Liver (tissue), 9 donors: Measurements from ENCODE around the gene LAMP1. TPM values are rescaled to one million over a fixed set of nuclear protein-coding genes. Genes with fewer than 3 reads are reported as not detected.

Experiments
- DNase-seq: peaks from one replicate; pipeline ENCODE4 v3.0.0-alpha.2; 2017; ENCODE audit warnings: low spot score
- H3K27ac ChIP-seq, 2 donors: one replicate each; pipeline ENCODE4 v1.7.0; 2013; ENCODE audit warnings: inconsistent platforms in 2 of 2, low read length in 2 of 2, control low read depth in 1 of 2, low read depth in 1 of 2, mild to moderate bottlenecking in 1 of 2
- H3K27me3 ChIP-seq, 4 donors: one replicate each; pipeline versions ENCODE4 v1.6.1 to v1.7.0; 2013; ENCODE audit warnings: low read length in 3 of 4, inconsistent platforms in 1 of 4, mild to moderate bottlenecking in 1 of 4, moderate library complexity in 1 of 4; ENCODE audit not compliant: control insufficient read depth in 4 of 4, insufficient read depth in 4 of 4
- H3K36me3 ChIP-seq, 4 donors: one replicate each; pipeline versions ENCODE4 v1.6.1 to v1.7.0; 2013; ENCODE audit warnings: low read length in 3 of 4, mild to moderate bottlenecking in 3 of 4, low read depth in 1 of 4, moderate library complexity in 1 of 4; ENCODE audit not compliant: control insufficient read depth in 4 of 4, insufficient read depth in 3 of 4
- H3K4me1 ChIP-seq, 4 donors: one replicate each; pipeline versions ENCODE4 v1.6.1 to v1.7.0; 2013; ENCODE audit warnings: low read length in 3 of 4, mild to moderate bottlenecking in 3 of 4, moderate library complexity in 1 of 4; ENCODE audit not compliant: control insufficient read depth in 4 of 4, insufficient read depth in 4 of 4
- H3K4me3 ChIP-seq, 3 donors: one replicate each; pipeline versions ENCODE4 v1.6.1 to v1.7.0; 2013; ENCODE audit warnings: low read length in 3 of 3, control low read depth in 1 of 3, low read depth in 1 of 3, mild to moderate bottlenecking in 1 of 3
- H3K9ac ChIP-seq, 2 donors: one replicate each; pipeline ENCODE4 v1.7.0; 2013; ENCODE audit warnings: low read length in 2 of 2, mild to moderate bottlenecking in 2 of 2, moderate library complexity in 2 of 2, control low read depth in 1 of 2, low read depth in 1 of 2
- H3K9me3 ChIP-seq, 4 donors: one replicate each; pipeline versions ENCODE4 v1.6.1 to v1.7.0; 2013; ENCODE audit warnings: low read length in 3 of 4; ENCODE audit not compliant: control insufficient read depth in 4 of 4
- ATF3 ChIP-seq: IDR thresholded peaks from 2 replicates; pipeline ENCODE4 v1.6.1; 2016; ENCODE audit warnings: antibody characterized with exemption
- CTCF ChIP-seq: fragments of 150-350 bp; IDR thresholded peaks from 2 replicates; pipeline ENCODE4 v1.5.1; 2017; ENCODE audit warnings: improper control_type of control experiment, low read depth, low read length; ENCODE audit not compliant: missing input control
- FOXA1 ChIP-seq: IDR thresholded peaks from 2 replicates; pipeline ENCODE4 v1.6.1; 2016; ENCODE audit warnings: antibody characterized with exemption
- FOXA2 ChIP-seq: IDR thresholded peaks from 2 replicates; pipeline ENCODE4 v1.6.1; 2016; ENCODE audit warnings: antibody characterized with exemption
- HNF4A ChIP-seq, 2 donors: conservative IDR thresholded peaks; 2 replicates each; pipeline ENCODE4 v1.6.1; 2016; ENCODE audit warnings: antibody characterized with exemption in 2 of 2, mild to moderate bottlenecking in 2 of 2
- HNF4G ChIP-seq: IDR thresholded peaks from 2 replicates; pipeline ENCODE4 v1.6.1; 2016; ENCODE audit warnings: antibody characterized with exemption
- JUND ChIP-seq, 2 donors: IDR thresholded peaks; 2 replicates each; pipeline ENCODE4 v1.6.1; 2016; ENCODE audit warnings: antibody characterized with exemption in 2 of 2
- MAX ChIP-seq: IDR thresholded peaks from 2 replicates; pipeline ENCODE4 v1.6.1; 2016; ENCODE audit warnings: antibody characterized with exemption
- NR2F2 ChIP-seq: IDR thresholded peaks from 2 replicates; pipeline ENCODE4 v1.6.1; 2016; ENCODE audit warnings: antibody characterized with exemption
- RAD21 ChIP-seq, 2 donors: IDR thresholded peaks; 2 replicates each; pipeline ENCODE4 v1.6.1; 2016; ENCODE audit warnings: antibody characterized with exemption in 2 of 2, mild to moderate bottlenecking in 2 of 2
- REST ChIP-seq: IDR thresholded peaks from 2 replicates; pipeline ENCODE4 v1.6.1; 2016; ENCODE audit warnings: antibody characterized with exemption, mild to moderate bottlenecking
- RXRA ChIP-seq, 2 donors: IDR thresholded peaks; 2 replicates each; pipeline ENCODE4 v1.6.1; 2017 to 2018; ENCODE audit warnings: antibody characterized with exemption in 2 of 2, mild to moderate bottlenecking in 1 of 2
- SP1 ChIP-seq: IDR thresholded peaks from 2 replicates; pipeline ENCODE4 v1.6.1; 2018; ENCODE audit warnings: antibody characterized with exemption, mild to moderate bottlenecking
- TAF1 ChIP-seq: conservative IDR thresholded peaks from 2 replicates; pipeline ENCODE4 v1.6.1; 2016; ENCODE audit warnings: antibody characterized with exemption, mild to moderate bottlenecking
- YY1 ChIP-seq: IDR thresholded peaks from 2 replicates; pipeline ENCODE4 v1.6.1; 2016; ENCODE audit warnings: antibody characterized with exemption, mild to moderate bottlenecking
- ZBTB33 ChIP-seq: IDR thresholded peaks from 2 replicates; pipeline ENCODE4 v1.6.1; 2016; ENCODE audit warnings: antibody characterized with exemption
- WGBS: extraction: QIAGEN DNeasy Blood & Tissue Kit; methylation state at CpG from one replicate; pipeline ENCODE4 v1.1.7; 2013; 5-methylcytosine and 5-hydroxymethylcytosine counted together
- polyA plus RNA-seq, 2 donors: library from polyadenylated mRNA; stranded (reverse) in 1 of 2; unstranded in 1 of 2; fragments of 200-250 nt in 1 of 2; fragments of >200 nt in 1 of 2; fragmentation: Nextera tagmentation in 1 of 2; extraction: Ambion mirVana in 1 of 2; gene quantifications; one replicate each; pipeline versions ENCODE4 v1.2.1 to v1.2.3, GENCODE V29; 2013 to 2015
- total RNA-seq, 2 donors: library from RNA; depleted of rRNA; stranded (reverse); fragments of >200 nt; gene quantifications; one replicate each; pipeline ENCODE4 v1.2.3, GENCODE V29; 2014
- donor health status: healthy.
- donor health status: healthy.
- donor health status: healthy.
- donor health status: healthy.
- donor health status: healthy.

The LAMP1 gene
- total and polyA plus RNA-seq, 4 donors = 24.4 to 160 (median 62.9) TPM

- Histone ChIP-seq H3K9me3 (no peaks in the 10 kb centered on the region), H3K27me3 (no peaks in the 10 kb centered on the region), H3K27ac (peak overlapping the region in 1 of 2 donors; percentile 50), H3K4me1 (peaks cover 0 to 10% (median 2%) of the 10 kb centered on the region in 4 donors), H3K4me3 (no peak overlapping the region), H3K9ac (no peak overlapping the region), H3K36me3 (peaks cover 9 to 27% (median 14%) of the 10 kb centered on the region in 4 donors)
- peak; percentile 15 for TF ChIP-seq YY1
- TF ChIP-seq HNF4A (conservative IDR thresholded peaks at IDR 0.05) = peak in 1 of 2 donors; percentile 31
- no peak for TF ChIP-seq CTCF
- no peak for TF ChIP-seq HNF4G
- TF ChIP-seq TAF1 = no peak
- TF ChIP-seq RXRA (IDR thresholded peaks at IDR 0.05) = peak in 1 of 2 donors; percentile 49
- TF ChIP-seq REST = no peak
- TF ChIP-seq FOXA2 = peak; percentile 12
- no peak for TF ChIP-seq JUND (IDR thresholded peaks at IDR 0.05)
- peak; percentile 37 for TF ChIP-seq ZBTB33
- no peak for TF ChIP-seq MAX
- peak; percentile 60 for TF ChIP-seq ATF3
- no peak for TF ChIP-seq NR2F2
- TF ChIP-seq FOXA1 = no peak
- no peak for DNase-seq
- WGBS = 46% methylated on average over 13 of the region's 13 CpGs
Observed at GRCh38 chr13:113327391-113327765, 30.3 kb downstream of the LAMP1 start.

- peak overlapping the region in 1 of 2 donors; percentile 50 for H3K27ac ChIP-seq
- H3K9ac ChIP-seq = no peak overlapping the region
- peaks cover 0 to 9% (median 2%) of the 10 kb centered on the region in 4 donors for H3K4me1 ChIP-seq
- no peaks in the 10 kb centered on the region for H3K27me3 ChIP-seq
- no peak for DNase-seq
- no peaks in the 10 kb centered on the region for H3K9me3 ChIP-seq
- H3K36me3 ChIP-seq = peaks cover 9 to 25% (median 13%) of the 10 kb centered on the region in 4 donors
- H3K4me3 ChIP-seq = no peak overlapping the region
- WGBS = 80% methylated on average over 20 of the region's 20 CpGs
- no peak for TF ChIP-seq FOXA2
- no peak for TF ChIP-seq NR2F2
- TF ChIP-seq RXRA (IDR thresholded peaks at IDR 0.05) = no peak
- no peak for TF ChIP-seq REST
- TF ChIP-seq CTCF = no peak
- TF ChIP-seq SP1 = no peak
- no peak for TF ChIP-seq YY1
- TF ChIP-seq HNF4G = no peak
- no peak for TF ChIP-seq RAD21 (IDR thresholded peaks at IDR 0.05)
Observed at GRCh38 chr13:113327766-113328471, 30.9 kb downstream of the LAMP1 start.
